SK-N-SH (cell line): ENCODE results near the gene VRTN. TPM values are rescaled to one million over a fixed set of nuclear protein-coding genes. Genes with fewer than 3 reads are reported as not detected.

ENCODE experiments used
- CTCF ChIA-PET: fragments of 300-600, 350-600 bp; formaldehyde crosslinking; extraction: SDS; loops from one replicate; lab custom pipeline; 2021; lab: Yijun Ruan, JAX
- POLR2A ChIA-PET: fragments of 350-600 bp; sonication (Branson Sonifier 250); formaldehyde crosslinking; extraction: SDS; loops from one replicate; lab custom pipeline; 2020; ENCODE audit warnings: antibody characterized with exemption, inconsistent platforms; lab: Yijun Ruan, JAX
- DNase-seq: peaks from one replicate; pipeline ENCODE4 v3.0.0; 2012
- H2AFZ ChIP-seq: fragments of 200-600 bp; sonication (generic); 2 replicates; pipeline ENCODE4 v1.8.1; 2016; ENCODE audit warnings: antibody characterized with exemption, mild to moderate bottlenecking, low read depth
- H3F3A ChIP-seq: fragments of 200-600 bp; sonication (generic); replicated peaks from 2 replicates; pipeline ENCODE3; 2016; ENCODE audit warnings: antibody characterized with exemption, mild to moderate bottlenecking; ENCODE audit not compliant: insufficient read depth
- H3K27ac ChIP-seq, 2 experiments: fragments of 200-500 bp in 1 of 2; fragments of 200-600 bp in 1 of 2; sonication (Bioruptor generic) in 1 of 2; sonication (generic), shearing (Covaris generic) in 1 of 2; 2 replicates each; pipeline versions ENCODE4 v1.5.1 to v1.6.1; 2014 to 2016; ENCODE audit warnings: low read depth in 2 of 2, inconsistent platforms in 1 of 2, low read length in 1 of 2, mild to moderate bottlenecking in 1 of 2, mixed read lengths in 1 of 2
- H3K27me3 ChIP-seq: fragments of 200-600 bp; sonication (generic), shearing (Covaris generic); 2 replicates; pipeline ENCODE4 v1.6.1; 2016; ENCODE audit warnings: mixed run types; ENCODE audit not compliant: insufficient read depth
- H3K36me3 ChIP-seq, 2 experiments: fragments of 200-500 bp in 1 of 2; fragments of 200-600 bp in 1 of 2; sonication (Bioruptor generic) in 1 of 2; sonication (generic) in 1 of 2; replicated peaks in 1 of 2; 2 replicates each; pipeline versions ENCODE3 to v1.5.1; 2014 to 2016; ENCODE audit warnings: low read length in 1 of 2, mild to moderate bottlenecking in 1 of 2; ENCODE audit not compliant: insufficient read depth in 2 of 2, control insufficient read depth in 1 of 2
- H3K4me1 ChIP-seq, 2 experiments: fragments of 200-500 bp in 1 of 2; fragments of 200-600 bp in 1 of 2; sonication (Bioruptor generic) in 1 of 2; sonication (generic), shearing (Covaris generic) in 1 of 2; 2 replicates each; pipeline versions ENCODE4 v1.5.1 to v1.6.1; 2014 to 2016; ENCODE audit warnings: low read depth in 1 of 2, low read length in 1 of 2, mixed run types in 1 of 2; ENCODE audit not compliant: insufficient read depth in 2 of 2, control insufficient read depth in 1 of 2
- H3K4me2 ChIP-seq: fragments of 200-600 bp; sonication (generic), shearing (Covaris generic); 2 replicates; pipeline ENCODE4 v1.6.1; 2017; ENCODE audit warnings: mixed run types
- H3K4me3 ChIP-seq, 2 experiments: fragments of 200-500 bp in 1 of 2; fragments of 200-600 bp in 1 of 2; sonication (Bioruptor generic) in 1 of 2; sonication (generic), shearing (Covaris generic) in 1 of 2; 2 replicates each; pipeline versions ENCODE4 v1.5.1 to v1.8.1; 2014 to 2016; ENCODE audit warnings: low read depth in 2 of 2, inconsistent platforms in 1 of 2, low read length in 1 of 2, mild to moderate bottlenecking in 1 of 2, mixed read lengths in 1 of 2, moderate library complexity in 1 of 2
- H3K79me2 ChIP-seq: fragments of 200-600 bp; sonication (generic); 2 replicates; pipeline ENCODE4 v1.8.1; 2017; ENCODE audit warnings: mild to moderate bottlenecking; ENCODE audit not compliant: insufficient read depth
- H3K9ac ChIP-seq: fragments of 200-600 bp; sonication (generic); 2 replicates; pipeline ENCODE4 v1.6.1; 2017; ENCODE audit warnings: mixed run types
- H3K9me2 ChIP-seq: fragments of 200-600 bp; sonication (generic); 2 replicates; pipeline ENCODE4 v1.6.1; 2017; ENCODE audit warnings: mixed run types
- H3K9me3 ChIP-seq: fragments of 200-600 bp; sonication (generic); 2 replicates; pipeline ENCODE4 v1.6.1; 2017; ENCODE audit warnings: mixed run types, mild to moderate bottlenecking, moderate library complexity
- H4K20me1 ChIP-seq: fragments of 200-600 bp; sonication (generic); 2 replicates; pipeline ENCODE4 v1.6.1; 2017; ENCODE audit warnings: mild to moderate bottlenecking, mixed run types; ENCODE audit not compliant: insufficient read depth
- EZH2phosphoT487 ChIP-seq: fragments of 200-600 bp; sonication (generic); IDR thresholded peaks from 2 replicates; pipeline ENCODE4 v1.6.1; 2017; ENCODE audit warnings: low read depth, mixed run types, mild to moderate bottlenecking, antibody characterized with exemption, moderate library complexity, borderline replicate concordance
- FOXM1 ChIP-seq: IDR thresholded peaks from 2 replicates; pipeline ENCODE4 v1.4.0; 2012; ENCODE audit warnings: low read depth, mild to moderate bottlenecking
- GATA2 ChIP-seq: sonication (generic); formaldehyde crosslinking; IDR thresholded peaks from 2 replicates; pipeline ENCODE4 v1.5.0; 2020; ENCODE audit warnings: mild to moderate bottlenecking, missing genetic modification reagents
- JUND ChIP-seq: IDR thresholded peaks from 2 replicates; pipeline ENCODE4 v1.4.0; 2012
- NFIC ChIP-seq: IDR thresholded peaks from 2 replicates; pipeline ENCODE4 v1.4.0; 2012; ENCODE audit warnings: borderline replicate concordance
- RCOR1 ChIP-seq: fragments of 150-350 bp; IDR thresholded peaks from 2 replicates; pipeline ENCODE4 v1.6.1; 2017; ENCODE audit warnings: antibody characterized with exemption, low read length
- SMC3 ChIP-seq: IDR thresholded peaks from 2 replicates; pipeline ENCODE4 v1.6.1; 2012; ENCODE audit warnings: low read depth, low read length, improper control_type of control experiment
- YY1 ChIP-seq: IDR thresholded peaks from 2 replicates; pipeline ENCODE4 v1.4.0; 2012; ENCODE audit warnings: low read depth, mild to moderate bottlenecking
- WGBS: methylation state at CpG from one replicate; pipeline ENCODE4 v1.1.6; 2017; ENCODE audit warnings: low lambda C conversion rate; 5-methylcytosine and 5-hydroxymethylcytosine counted together
- polyA plus RNA-seq, 3 experiments: library from polyadenylated mRNA; depleted of rRNA; stranded (reverse); fragments of >200 nt; gene quantifications; 2 replicates each; pipeline ENCODE4 v1.2.3, GENCODE V29; 2012
- TF ChIP-seq, protein P1 (sequence below): fragments of 150-350 bp; IDR thresholded peaks from 2 replicates; pipeline ENCODE4 v1.6.1; 2016; ENCODE audit warnings: mild to moderate bottlenecking, low read depth, low read length
- TF ChIP-seq, protein P2 (sequence below): fragments of 200-600 bp; sonication (generic); IDR thresholded peaks from 2 replicates; pipeline ENCODE4 v1.6.1; 2017; ENCODE audit warnings: antibody characterized with exemption, mild to moderate bottlenecking, moderate library complexity
- TF ChIP-seq, protein P3 (sequence below): IDR thresholded peaks from 2 replicates; pipeline ENCODE4 v1.4.0; 2012; ENCODE audit warnings: low read depth, borderline replicate concordance
- TF ChIP-seq, protein P4 (sequence below): IDR thresholded peaks from 2 replicates; pipeline ENCODE4 v1.4.0; 2012; ENCODE audit warnings: low read depth, borderline replicate concordance

Gene VRTN
- polyA plus RNA-seq, 1 of the 3 experiments (the other 2 are of a cell fraction): not detected

DNA sequence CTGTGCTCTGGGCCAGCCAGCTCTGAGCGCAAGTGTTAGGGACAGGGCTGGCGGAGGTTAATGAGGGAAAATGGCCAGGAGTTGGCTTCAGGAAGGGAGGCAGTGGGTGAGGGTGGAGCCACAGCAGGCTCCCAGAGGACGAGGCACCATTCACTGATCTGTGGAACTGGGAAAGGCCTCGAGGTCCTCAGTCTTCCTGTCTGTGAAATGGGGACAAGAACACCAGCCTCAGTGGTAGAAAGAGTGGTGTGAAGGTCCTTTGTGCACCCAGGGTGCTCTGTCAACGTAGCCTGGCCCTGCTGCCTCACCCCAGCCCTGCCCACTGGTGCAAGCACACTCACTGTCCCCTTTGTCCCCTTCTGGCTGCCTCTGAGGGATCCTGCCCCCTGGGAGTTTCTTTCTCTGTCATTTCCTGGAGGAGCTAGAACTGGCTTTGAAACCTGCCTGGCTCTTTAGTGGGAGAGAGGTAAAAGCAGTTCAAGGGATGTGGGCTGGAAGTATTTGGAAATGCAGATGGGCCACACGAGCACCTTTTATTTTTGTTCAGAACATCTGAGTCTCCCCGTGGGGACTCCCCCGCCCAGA lies 52.7 kb downstream of the VRTN start:
- H3K4me1 ChIP-seq: peaks cover 0 to 10% of the 10 kb centered on the region in 2 experiments; a peak in 1 of 4 replicates
- POLR2A ChIA-PET: no interaction called here

More for the DNA sequence above, 52.7 kb downstream of the VRTN start:
- Histone ChIP-seq H3K9me2 (no peaks in the 10 kb centered on the region), H3K4me2 (no peak overlapping the region), H3K36me3 (no peaks in the 10 kb centered on the region), H3K27me3 (peaks cover 44% of the 10 kb centered on the region), H3K9ac (no peak overlapping the region), H3K9me3 (no peaks in the 10 kb centered on the region), H4K20me1 (no peaks in the 10 kb centered on the region), H3K4me3 (no peak overlapping the region), H2AFZ (no peak overlapping the region), H3F3A (no peaks in the 10 kb centered on the region), H3K27ac (no peak overlapping the region), H3K79me2 (no peaks in the 10 kb centered on the region)
- DNase-seq: no peak
- CTCF ChIA-PET: interaction anchor here (1.2 to 1.4 kb wide), 2 partner anchors 18 to 78 kb away, joined by 4 to 9 read pairs; no protein-coding TSS in a partner anchor
- TF ChIP-seq NFIC (no peak), EZH2phosphoT487 (no peak), SMC3 (no peak), JUND (no peak), GATA2 (CRISPR knock-in tag) (no peak), FOXM1 (no peak), RCOR1 (no peak), YY1 (no peak)
- TF ChIP-seq, protein P1, sequence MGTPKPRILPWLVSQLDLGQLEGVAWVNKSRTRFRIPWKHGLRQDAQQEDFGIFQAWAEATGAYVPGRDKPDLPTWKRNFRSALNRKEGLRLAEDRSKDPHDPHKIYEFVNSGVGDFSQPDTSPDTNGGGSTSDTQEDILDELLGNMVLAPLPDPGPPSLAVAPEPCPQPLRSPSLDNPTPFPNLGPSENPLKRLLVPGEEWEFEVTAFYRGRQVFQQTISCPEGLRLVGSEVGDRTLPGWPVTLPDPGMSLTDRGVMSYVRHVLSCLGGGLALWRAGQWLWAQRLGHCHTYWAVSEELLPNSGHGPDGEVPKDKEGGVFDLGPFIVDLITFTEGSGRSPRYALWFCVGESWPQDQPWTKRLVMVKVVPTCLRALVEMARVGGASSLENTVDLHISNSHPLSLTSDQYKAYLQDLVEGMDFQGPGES: no peak
- TF ChIP-seq, protein P2, sequence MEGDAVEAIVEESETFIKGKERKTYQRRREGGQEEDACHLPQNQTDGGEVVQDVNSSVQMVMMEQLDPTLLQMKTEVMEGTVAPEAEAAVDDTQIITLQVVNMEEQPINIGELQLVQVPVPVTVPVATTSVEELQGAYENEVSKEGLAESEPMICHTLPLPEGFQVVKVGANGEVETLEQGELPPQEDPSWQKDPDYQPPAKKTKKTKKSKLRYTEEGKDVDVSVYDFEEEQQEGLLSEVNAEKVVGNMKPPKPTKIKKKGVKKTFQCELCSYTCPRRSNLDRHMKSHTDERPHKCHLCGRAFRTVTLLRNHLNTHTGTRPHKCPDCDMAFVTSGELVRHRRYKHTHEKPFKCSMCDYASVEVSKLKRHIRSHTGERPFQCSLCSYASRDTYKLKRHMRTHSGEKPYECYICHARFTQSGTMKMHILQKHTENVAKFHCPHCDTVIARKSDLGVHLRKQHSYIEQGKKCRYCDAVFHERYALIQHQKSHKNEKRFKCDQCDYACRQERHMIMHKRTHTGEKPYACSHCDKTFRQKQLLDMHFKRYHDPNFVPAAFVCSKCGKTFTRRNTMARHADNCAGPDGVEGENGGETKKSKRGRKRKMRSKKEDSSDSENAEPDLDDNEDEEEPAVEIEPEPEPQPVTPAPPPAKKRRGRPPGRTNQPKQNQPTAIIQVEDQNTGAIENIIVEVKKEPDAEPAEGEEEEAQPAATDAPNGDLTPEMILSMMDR: no peak
- TF ChIP-seq, protein P3, sequence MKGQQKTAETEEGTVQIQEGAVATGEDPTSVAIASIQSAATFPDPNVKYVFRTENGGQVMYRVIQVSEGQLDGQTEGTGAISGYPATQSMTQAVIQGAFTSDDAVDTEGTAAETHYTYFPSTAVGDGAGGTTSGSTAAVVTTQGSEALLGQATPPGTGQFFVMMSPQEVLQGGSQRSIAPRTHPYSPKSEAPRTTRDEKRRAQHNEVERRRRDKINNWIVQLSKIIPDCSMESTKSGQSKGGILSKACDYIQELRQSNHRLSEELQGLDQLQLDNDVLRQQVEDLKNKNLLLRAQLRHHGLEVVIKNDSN: no peak
- TF ChIP-seq, protein P4, sequence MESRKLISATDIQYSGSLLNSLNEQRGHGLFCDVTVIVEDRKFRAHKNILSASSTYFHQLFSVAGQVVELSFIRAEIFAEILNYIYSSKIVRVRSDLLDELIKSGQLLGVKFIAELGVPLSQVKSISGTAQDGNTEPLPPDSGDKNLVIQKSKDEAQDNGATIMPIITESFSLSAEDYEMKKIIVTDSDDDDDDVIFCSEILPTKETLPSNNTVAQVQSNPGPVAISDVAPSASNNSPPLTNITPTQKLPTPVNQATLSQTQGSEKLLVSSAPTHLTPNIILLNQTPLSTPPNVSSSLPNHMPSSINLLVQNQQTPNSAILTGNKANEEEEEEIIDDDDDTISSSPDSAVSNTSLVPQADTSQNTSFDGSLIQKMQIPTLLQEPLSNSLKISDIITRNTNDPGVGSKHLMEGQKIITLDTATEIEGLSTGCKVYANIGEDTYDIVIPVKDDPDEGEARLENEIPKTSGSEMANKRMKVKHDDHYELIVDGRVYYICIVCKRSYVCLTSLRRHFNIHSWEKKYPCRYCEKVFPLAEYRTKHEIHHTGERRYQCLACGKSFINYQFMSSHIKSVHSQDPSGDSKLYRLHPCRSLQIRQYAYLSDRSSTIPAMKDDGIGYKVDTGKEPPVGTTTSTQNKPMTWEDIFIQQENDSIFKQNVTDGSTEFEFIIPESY: no peak
- WGBS: 66% methylated on average over 8 of the region's 8 CpGs
